ENCODE results near the gene RAMACL.

DNA sequence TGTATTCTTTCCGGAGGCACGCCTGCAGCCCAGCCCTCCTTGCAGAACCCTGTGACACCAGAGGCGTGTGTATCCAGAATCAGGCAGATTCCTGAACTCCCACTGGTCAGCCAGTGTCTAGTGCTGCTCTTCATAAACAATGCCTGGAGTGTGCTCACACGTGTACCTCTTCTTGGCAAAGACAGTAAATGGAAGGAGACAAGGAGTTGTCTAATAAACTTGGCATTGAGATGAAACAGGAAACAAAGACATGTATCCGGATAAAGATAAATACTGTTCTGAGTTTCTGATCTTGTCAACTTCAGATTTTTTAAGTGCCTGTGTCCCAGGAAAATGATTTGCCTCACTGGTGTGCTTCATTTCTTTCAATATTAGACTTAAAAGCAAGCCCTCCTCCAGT, 38.9 kb upstream of the RAMACL start:
- TF ChIP-seq, protein P1, sequence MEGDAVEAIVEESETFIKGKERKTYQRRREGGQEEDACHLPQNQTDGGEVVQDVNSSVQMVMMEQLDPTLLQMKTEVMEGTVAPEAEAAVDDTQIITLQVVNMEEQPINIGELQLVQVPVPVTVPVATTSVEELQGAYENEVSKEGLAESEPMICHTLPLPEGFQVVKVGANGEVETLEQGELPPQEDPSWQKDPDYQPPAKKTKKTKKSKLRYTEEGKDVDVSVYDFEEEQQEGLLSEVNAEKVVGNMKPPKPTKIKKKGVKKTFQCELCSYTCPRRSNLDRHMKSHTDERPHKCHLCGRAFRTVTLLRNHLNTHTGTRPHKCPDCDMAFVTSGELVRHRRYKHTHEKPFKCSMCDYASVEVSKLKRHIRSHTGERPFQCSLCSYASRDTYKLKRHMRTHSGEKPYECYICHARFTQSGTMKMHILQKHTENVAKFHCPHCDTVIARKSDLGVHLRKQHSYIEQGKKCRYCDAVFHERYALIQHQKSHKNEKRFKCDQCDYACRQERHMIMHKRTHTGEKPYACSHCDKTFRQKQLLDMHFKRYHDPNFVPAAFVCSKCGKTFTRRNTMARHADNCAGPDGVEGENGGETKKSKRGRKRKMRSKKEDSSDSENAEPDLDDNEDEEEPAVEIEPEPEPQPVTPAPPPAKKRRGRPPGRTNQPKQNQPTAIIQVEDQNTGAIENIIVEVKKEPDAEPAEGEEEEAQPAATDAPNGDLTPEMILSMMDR (IDR thresholded peaks at IDR 0.05; ENCODE audit: low read depth, low read length, missing input control): no peak
- TF ChIP-seq, protein P2, sequence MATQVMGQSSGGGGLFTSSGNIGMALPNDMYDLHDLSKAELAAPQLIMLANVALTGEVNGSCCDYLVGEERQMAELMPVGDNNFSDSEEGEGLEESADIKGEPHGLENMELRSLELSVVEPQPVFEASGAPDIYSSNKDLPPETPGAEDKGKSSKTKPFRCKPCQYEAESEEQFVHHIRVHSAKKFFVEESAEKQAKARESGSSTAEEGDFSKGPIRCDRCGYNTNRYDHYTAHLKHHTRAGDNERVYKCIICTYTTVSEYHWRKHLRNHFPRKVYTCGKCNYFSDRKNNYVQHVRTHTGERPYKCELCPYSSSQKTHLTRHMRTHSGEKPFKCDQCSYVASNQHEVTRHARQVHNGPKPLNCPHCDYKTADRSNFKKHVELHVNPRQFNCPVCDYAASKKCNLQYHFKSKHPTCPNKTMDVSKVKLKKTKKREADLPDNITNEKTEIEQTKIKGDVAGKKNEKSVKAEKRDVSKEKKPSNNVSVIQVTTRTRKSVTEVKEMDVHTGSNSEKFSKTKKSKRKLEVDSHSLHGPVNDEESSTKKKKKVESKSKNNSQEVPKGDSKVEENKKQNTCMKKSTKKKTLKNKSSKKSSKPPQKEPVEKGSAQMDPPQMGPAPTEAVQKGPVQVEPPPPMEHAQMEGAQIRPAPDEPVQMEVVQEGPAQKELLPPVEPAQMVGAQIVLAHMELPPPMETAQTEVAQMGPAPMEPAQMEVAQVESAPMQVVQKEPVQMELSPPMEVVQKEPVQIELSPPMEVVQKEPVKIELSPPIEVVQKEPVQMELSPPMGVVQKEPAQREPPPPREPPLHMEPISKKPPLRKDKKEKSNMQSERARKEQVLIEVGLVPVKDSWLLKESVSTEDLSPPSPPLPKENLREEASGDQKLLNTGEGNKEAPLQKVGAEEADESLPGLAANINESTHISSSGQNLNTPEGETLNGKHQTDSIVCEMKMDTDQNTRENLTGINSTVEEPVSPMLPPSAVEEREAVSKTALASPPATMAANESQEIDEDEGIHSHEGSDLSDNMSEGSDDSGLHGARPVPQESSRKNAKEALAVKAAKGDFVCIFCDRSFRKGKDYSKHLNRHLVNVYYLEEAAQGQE (IDR thresholded peaks at IDR 0.05): no peak
- TF ChIP-seq, protein P3, sequence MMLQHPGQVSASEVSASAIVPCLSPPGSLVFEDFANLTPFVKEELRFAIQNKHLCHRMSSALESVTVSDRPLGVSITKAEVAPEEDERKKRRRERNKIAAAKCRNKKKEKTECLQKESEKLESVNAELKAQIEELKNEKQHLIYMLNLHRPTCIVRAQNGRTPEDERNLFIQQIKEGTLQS (IDR thresholded peaks at IDR 0.05): no peak
- TF ChIP-seq GABPA (IDR thresholded peaks at IDR 0.05 in 1 of 2, conservative IDR thresholded peaks at IDR 0.05 in 1 of 2) (no peak), TAF1 (conservative IDR thresholded peaks at IDR 0.05) (no peak), HNF4G (IDR thresholded peaks at IDR 0.05) (no peak), RAD21 (IDR thresholded peaks at IDR 0.05) (no peak), SP1 (IDR thresholded peaks at IDR 0.05) (no peak), YY1 (IDR thresholded peaks at IDR 0.05) (no peak)
- TF ChIP-seq, protein P4, sequence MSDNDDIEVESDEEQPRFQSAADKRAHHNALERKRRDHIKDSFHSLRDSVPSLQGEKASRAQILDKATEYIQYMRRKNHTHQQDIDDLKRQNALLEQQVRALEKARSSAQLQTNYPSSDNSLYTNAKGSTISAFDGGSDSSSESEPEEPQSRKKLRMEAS (IDR thresholded peaks at IDR 0.05): no peak
